GM23338 (cell line): ENCODE results near the gene LMF2. TPM values are rescaled to one million over a fixed set of nuclear protein-coding genes. Genes with fewer than 3 reads are reported as not detected.

Experiments used
- ATAC-seq: fragments of 200-7000 bp; cut with Tn5 transposase; 3 replicates; pipeline ENCODE4 v1.9.1; 2020
- DNase-seq: peaks from one replicate; pipeline ENCODE4 v3.0.0-alpha.2; 2015; ENCODE audit warnings: low spot score
- H2AFZ ChIP-seq: fragments of 200-600 bp; sonication (generic); 2 replicates; pipeline ENCODE4 v1.8.0; 2016; ENCODE audit warnings: antibody characterized with exemption, mild to moderate bottlenecking, moderate library complexity
- H3F3A ChIP-seq: fragments of 200-600 bp; sonication (generic); replicated peaks from 2 replicates; pipeline ENCODE4 v1.8.0; 2017; ENCODE audit warnings: antibody characterized with exemption, mixed run types, low read depth
- H3K27ac ChIP-seq: fragments of 200-600 bp; sonication (generic); 2 replicates; pipeline ENCODE4 v1.6.1; 2016; ENCODE audit warnings: low read depth
- H3K27me3 ChIP-seq: fragments of 200-600 bp; sonication (generic); 2 replicates; pipeline ENCODE4 v1.8.0; 2016; ENCODE audit warnings: mild to moderate bottlenecking, mixed run types, moderate library complexity; ENCODE audit not compliant: insufficient read depth
- H3K36me3 ChIP-seq: fragments of 200-600 bp; sonication (generic); 2 replicates; pipeline ENCODE4 v1.8.0; 2016; ENCODE audit warnings: mild to moderate bottlenecking; ENCODE audit not compliant: insufficient read depth
- H3K4me1 ChIP-seq: fragments of 200-600 bp; sonication (generic); 2 replicates; pipeline ENCODE4 v1.8.0; 2016; ENCODE audit warnings: mild to moderate bottlenecking, moderate library complexity; ENCODE audit not compliant: insufficient read depth
- H3K4me2 ChIP-seq: fragments of 200-600 bp; sonication (generic); 2 replicates; pipeline ENCODE4 v1.7.1; 2017; ENCODE audit warnings: mixed run types
- H3K4me3 ChIP-seq: fragments of 200-600 bp; sonication (generic); 2 replicates; pipeline ENCODE4 v1.6.1; 2016; ENCODE audit warnings: mixed run types
- H3K79me2 ChIP-seq: fragments of 200-600 bp; sonication (generic); replicated peaks from 2 replicates; pipeline ENCODE4 v1.8.0; 2017; ENCODE audit warnings: mild to moderate bottlenecking; ENCODE audit not compliant: insufficient read depth
- H3K9me2 ChIP-seq: fragments of 200-600 bp; sonication (generic); 2 replicates; pipeline ENCODE4 v1.8.0; 2017; ENCODE audit not compliant: insufficient read depth
- H4K20me1 ChIP-seq: fragments of 200-600 bp; sonication (generic); replicated peaks from 2 replicates; pipeline ENCODE4 v1.8.0; 2017; ENCODE audit warnings: mild to moderate bottlenecking; ENCODE audit not compliant: insufficient read depth
- H3K27ac Mint-ChIP-seq: 2 replicates; pipeline ENCODE4 v1.8.0; 2020; ENCODE audit warnings: inconsistent platforms, mild to moderate bottlenecking, moderate library complexity, mixed read lengths
- H3K27me3 Mint-ChIP-seq: 3 replicates; pipeline ENCODE4 v1.8.0; 2022; ENCODE audit warnings: low read depth, mild to moderate bottlenecking, moderate library complexity, mixed read lengths, inconsistent platforms; ENCODE audit not compliant: insufficient read depth, poor library complexity
- H3K36me3 Mint-ChIP-seq: 3 replicates; pipeline ENCODE4 v1.8.0; 2021; ENCODE audit warnings: low read depth, mild to moderate bottlenecking, inconsistent platforms, moderate library complexity, mixed read lengths
- H3K4me1 Mint-ChIP-seq: 3 replicates; pipeline ENCODE4 v1.8.0; 2020; ENCODE audit warnings: mild to moderate bottlenecking, inconsistent platforms, mixed read lengths
- H3K4me3 Mint-ChIP-seq: 3 replicates; pipeline ENCODE4 v1.8.0; 2021; ENCODE audit warnings: moderate library complexity, mild to moderate bottlenecking, inconsistent platforms, mixed read lengths
- H3K9me3 Mint-ChIP-seq: 3 replicates; pipeline ENCODE4 v1.8.0; 2020; ENCODE audit warnings: moderate library complexity, mild to moderate bottlenecking, inconsistent platforms, mixed read lengths
- EZH2 ChIP-seq: fragments of 200-600 bp; sonication (generic); IDR thresholded peaks from one replicate; pipeline ENCODE4 v1.8.0; 2017; ENCODE audit warnings: antibody characterized with exemption, mild to moderate bottlenecking, low read depth; ENCODE audit not compliant: unreplicated experiment
- EZH2phosphoT487 ChIP-seq: fragments of 200-600 bp; sonication (generic); IDR thresholded peaks from one replicate; pipeline ENCODE4 v1.8.1; 2018; ENCODE audit warnings: antibody characterized with exemption; ENCODE audit not compliant: unreplicated experiment
- JUNB ChIP-seq: IDR thresholded peaks from one replicate; pipeline ENCODE4 v1.6.1; 2016; ENCODE audit warnings: antibody characterized with exemption; ENCODE audit not compliant: unreplicated experiment
- NANOG ChIP-seq: IDR thresholded peaks from 2 replicates; pipeline ENCODE4 v1.6.1; 2016; ENCODE audit warnings: antibody characterized with exemption, borderline replicate concordance
- POLR2AphosphoS5 ChIP-seq: IDR thresholded peaks from 2 replicates; pipeline ENCODE4 v1.6.1; 2016; ENCODE audit warnings: antibody characterized with exemption, low read depth
- STAT1 ChIP-seq: IDR thresholded peaks from one replicate; pipeline ENCODE4 v1.6.1; 2016; ENCODE audit warnings: antibody characterized with exemption; ENCODE audit not compliant: unreplicated experiment
- ZNF114 ChIP-seq: fragments of 250-450 bp; sonication (Bioruptor Pico); IDR thresholded peaks from 2 replicates; pipeline ENCODE4 v1.5.0; 2020; ENCODE audit warnings: mild to moderate bottlenecking, moderate library complexity
- ZNF331 ChIP-seq: fragments of 250-450 bp; sonication (Bioruptor Pico); IDR thresholded peaks from 2 replicates; pipeline ENCODE4 v1.5.0; 2020; ENCODE audit warnings: low read depth, mild to moderate bottlenecking, moderate library complexity
- polyA plus RNA-seq: library from polyadenylated mRNA; unstranded; fragments of >200 nt; fragmentation: Nextera tagmentation; extraction: Ambion mirVana; gene quantifications from 2 replicates; pipeline ENCODE4 v1.2.1, GENCODE V29; 2016
- total RNA-seq: library from RNA; depleted of rRNA; stranded (reverse); fragments of >200 nt; shearing (Covaris generic); gene quantifications from 2 replicates; pipeline ENCODE4 v1.2.3, GENCODE V29; 2014
- TF ChIP-seq, protein P1 (sequence below): IDR thresholded peaks from one replicate; pipeline ENCODE4 v1.6.1; 2018; ENCODE audit warnings: antibody characterized with exemption; ENCODE audit not compliant: unreplicated experiment
- TF ChIP-seq, protein P2 (sequence below): IDR thresholded peaks from 2 replicates; pipeline ENCODE4 v1.6.1; 2016; ENCODE audit warnings: antibody characterized with exemption
- TF ChIP-seq, protein P3 (sequence below), 2 experiments: fragments of 200-600 bp in 1 of 2; sonication (generic) in 1 of 2; conservative IDR thresholded peaks; 2 replicates each; pipeline versions ENCODE4 v1.5.1 to v1.6.1; 2016 to 2017; ENCODE audit warnings: antibody characterized with exemption in 2 of 2, low read depth in 2 of 2, mild to moderate bottlenecking in 2 of 2, moderate library complexity in 1 of 2

Gene LMF2
- total and polyA plus RNA-seq, 2 experiments from 2014 or later = 15.6 to 36.3 TPM

DNA sequence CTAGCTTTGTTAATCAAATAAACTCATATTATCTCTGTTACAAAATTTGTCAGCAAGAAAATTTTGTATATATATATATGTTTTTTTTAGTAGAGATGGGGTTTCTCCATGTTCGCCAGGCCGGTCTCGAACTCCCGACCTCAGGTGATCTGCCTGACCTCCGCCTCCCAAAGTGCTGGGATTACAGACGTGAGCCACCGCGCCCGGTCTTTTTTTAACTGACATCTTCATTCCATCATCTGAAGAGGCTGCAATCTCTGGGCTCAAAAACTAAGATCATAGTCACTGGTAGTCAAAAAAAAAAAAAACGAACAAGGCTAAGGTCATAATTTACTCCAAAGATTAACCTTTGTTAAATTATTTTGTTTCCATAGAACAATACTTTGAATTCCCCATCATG is 32.9 kb upstream of the LMF2 start:
- H3K4me1 Mint-ChIP-seq = no peaks in the 10 kb centered on the region
- peaks cover 19% of the 10 kb centered on the region for H3K27me3 ChIP-seq
- H3K36me3 ChIP-seq = no peaks in the 10 kb centered on the region
- TF ChIP-seq EZH2phosphoT487 = no peak
- no peak for TF ChIP-seq NANOG
- no peak for TF ChIP-seq JUNB
- TF ChIP-seq ZNF331 (CRISPR knock-in tag) = no peak
- TF ChIP-seq POLR2AphosphoS5 = no peak
- TF ChIP-seq ZNF114 (CRISPR knock-in tag) = no peak
- TF ChIP-seq, protein P1, sequence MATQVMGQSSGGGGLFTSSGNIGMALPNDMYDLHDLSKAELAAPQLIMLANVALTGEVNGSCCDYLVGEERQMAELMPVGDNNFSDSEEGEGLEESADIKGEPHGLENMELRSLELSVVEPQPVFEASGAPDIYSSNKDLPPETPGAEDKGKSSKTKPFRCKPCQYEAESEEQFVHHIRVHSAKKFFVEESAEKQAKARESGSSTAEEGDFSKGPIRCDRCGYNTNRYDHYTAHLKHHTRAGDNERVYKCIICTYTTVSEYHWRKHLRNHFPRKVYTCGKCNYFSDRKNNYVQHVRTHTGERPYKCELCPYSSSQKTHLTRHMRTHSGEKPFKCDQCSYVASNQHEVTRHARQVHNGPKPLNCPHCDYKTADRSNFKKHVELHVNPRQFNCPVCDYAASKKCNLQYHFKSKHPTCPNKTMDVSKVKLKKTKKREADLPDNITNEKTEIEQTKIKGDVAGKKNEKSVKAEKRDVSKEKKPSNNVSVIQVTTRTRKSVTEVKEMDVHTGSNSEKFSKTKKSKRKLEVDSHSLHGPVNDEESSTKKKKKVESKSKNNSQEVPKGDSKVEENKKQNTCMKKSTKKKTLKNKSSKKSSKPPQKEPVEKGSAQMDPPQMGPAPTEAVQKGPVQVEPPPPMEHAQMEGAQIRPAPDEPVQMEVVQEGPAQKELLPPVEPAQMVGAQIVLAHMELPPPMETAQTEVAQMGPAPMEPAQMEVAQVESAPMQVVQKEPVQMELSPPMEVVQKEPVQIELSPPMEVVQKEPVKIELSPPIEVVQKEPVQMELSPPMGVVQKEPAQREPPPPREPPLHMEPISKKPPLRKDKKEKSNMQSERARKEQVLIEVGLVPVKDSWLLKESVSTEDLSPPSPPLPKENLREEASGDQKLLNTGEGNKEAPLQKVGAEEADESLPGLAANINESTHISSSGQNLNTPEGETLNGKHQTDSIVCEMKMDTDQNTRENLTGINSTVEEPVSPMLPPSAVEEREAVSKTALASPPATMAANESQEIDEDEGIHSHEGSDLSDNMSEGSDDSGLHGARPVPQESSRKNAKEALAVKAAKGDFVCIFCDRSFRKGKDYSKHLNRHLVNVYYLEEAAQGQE = no peak
- TF ChIP-seq, protein P2, sequence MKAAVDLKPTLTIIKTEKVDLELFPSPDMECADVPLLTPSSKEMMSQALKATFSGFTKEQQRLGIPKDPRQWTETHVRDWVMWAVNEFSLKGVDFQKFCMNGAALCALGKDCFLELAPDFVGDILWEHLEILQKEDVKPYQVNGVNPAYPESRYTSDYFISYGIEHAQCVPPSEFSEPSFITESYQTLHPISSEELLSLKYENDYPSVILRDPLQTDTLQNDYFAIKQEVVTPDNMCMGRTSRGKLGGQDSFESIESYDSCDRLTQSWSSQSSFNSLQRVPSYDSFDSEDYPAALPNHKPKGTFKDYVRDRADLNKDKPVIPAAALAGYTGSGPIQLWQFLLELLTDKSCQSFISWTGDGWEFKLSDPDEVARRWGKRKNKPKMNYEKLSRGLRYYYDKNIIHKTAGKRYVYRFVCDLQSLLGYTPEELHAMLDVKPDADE = no peak
- no peak for TF ChIP-seq STAT1
- TF ChIP-seq, protein P3, sequence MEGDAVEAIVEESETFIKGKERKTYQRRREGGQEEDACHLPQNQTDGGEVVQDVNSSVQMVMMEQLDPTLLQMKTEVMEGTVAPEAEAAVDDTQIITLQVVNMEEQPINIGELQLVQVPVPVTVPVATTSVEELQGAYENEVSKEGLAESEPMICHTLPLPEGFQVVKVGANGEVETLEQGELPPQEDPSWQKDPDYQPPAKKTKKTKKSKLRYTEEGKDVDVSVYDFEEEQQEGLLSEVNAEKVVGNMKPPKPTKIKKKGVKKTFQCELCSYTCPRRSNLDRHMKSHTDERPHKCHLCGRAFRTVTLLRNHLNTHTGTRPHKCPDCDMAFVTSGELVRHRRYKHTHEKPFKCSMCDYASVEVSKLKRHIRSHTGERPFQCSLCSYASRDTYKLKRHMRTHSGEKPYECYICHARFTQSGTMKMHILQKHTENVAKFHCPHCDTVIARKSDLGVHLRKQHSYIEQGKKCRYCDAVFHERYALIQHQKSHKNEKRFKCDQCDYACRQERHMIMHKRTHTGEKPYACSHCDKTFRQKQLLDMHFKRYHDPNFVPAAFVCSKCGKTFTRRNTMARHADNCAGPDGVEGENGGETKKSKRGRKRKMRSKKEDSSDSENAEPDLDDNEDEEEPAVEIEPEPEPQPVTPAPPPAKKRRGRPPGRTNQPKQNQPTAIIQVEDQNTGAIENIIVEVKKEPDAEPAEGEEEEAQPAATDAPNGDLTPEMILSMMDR (conservative IDR thresholded peaks at IDR 0.05; ENCODE audit: low read depth in 2 of 2) = no peak
- TF ChIP-seq EZH2 = no peak
- H2AFZ ChIP-seq = no peak overlapping the region
- H3K27ac Mint-ChIP-seq = no peak overlapping the region
- H3K4me1 ChIP-seq = no peaks in the 10 kb centered on the region; the same call in 1 of the 2 replicates
- H3K9me2 ChIP-seq = no peaks in the 10 kb centered on the region
- H3F3A ChIP-seq = peaks cover 7% of the 10 kb centered on the region; the same call in 1 of the 2 replicates
- no peaks in the 10 kb centered on the region for H3K9me3 Mint-ChIP-seq
- H3K36me3 Mint-ChIP-seq = no peaks in the 10 kb centered on the region
- H3K4me3 ChIP-seq = no peak overlapping the region
- no peak overlapping the region for H3K4me3 Mint-ChIP-seq
- H3K79me2 ChIP-seq = no peaks in the 10 kb centered on the region
- no peak overlapping the region for H3K27ac ChIP-seq
- ATAC-seq (no peak), DNase-seq (no peak)
- no peaks in the 10 kb centered on the region for H4K20me1 ChIP-seq
- H3K27me3 Mint-ChIP-seq = peaks cover 24% of the 10 kb centered on the region
- H3K4me2 ChIP-seq = no peak overlapping the region
